Loucy (cell line): ENCODE measurements around the gene CASP1.

Experiments
- H2AFZ ChIP-seq: fragments of 200-600 bp; sonication (generic); 2 replicates; pipeline ENCODE4 v1.6.0; 2016; ENCODE audit warnings: antibody characterized with exemption, mild to moderate bottlenecking, low read length, moderate library complexity
- H3F3A ChIP-seq: fragments of 200-600 bp; 2 replicates; pipeline ENCODE4 v1.6.0; 2016; ENCODE audit warnings: antibody characterized with exemption, low read depth, mild to moderate bottlenecking
- H3K27me3 ChIP-seq: fragments of 200-600 bp; sonication (generic); 2 replicates; pipeline ENCODE4 v1.6.1; 2014; ENCODE audit warnings: low read length, mild to moderate bottlenecking; ENCODE audit not compliant: insufficient read depth, poor library complexity, severe bottlenecking
- H3K36me3 ChIP-seq: fragments of 200-600 bp; sonication (generic); 2 replicates; pipeline ENCODE4 v1.6.1; 2016; ENCODE audit warnings: low read length; ENCODE audit not compliant: insufficient read depth
- H3K4me1 ChIP-seq: fragments of 200-600 bp; sonication (generic); 2 replicates; pipeline ENCODE4 v1.5.1; 2014; ENCODE audit warnings: low read length, mild to moderate bottlenecking; ENCODE audit not compliant: insufficient read depth, poor library complexity, severe bottlenecking
- H3K4me2 ChIP-seq: fragments of 200-600 bp; sonication (generic); 2 replicates; pipeline ENCODE4 v1.6.0; 2014; ENCODE audit warnings: antibody characterized with exemption, low read length, low read depth, mild to moderate bottlenecking; ENCODE audit not compliant: poor library complexity, severe bottlenecking
- H3K4me3 ChIP-seq: fragments of 200-600 bp; sonication (generic); 2 replicates; pipeline ENCODE4 v1.5.1; 2014; ENCODE audit warnings: low read length, mild to moderate bottlenecking, mixed read lengths; ENCODE audit not compliant: poor library complexity, severe bottlenecking
- H3K79me2 ChIP-seq: fragments of 200-600 bp; sonication (generic); 2 replicates; pipeline ENCODE4 v1.6.1; 2014; ENCODE audit warnings: low read length; ENCODE audit not compliant: insufficient read depth
- H3K9ac ChIP-seq: fragments of 200-600 bp; sonication (generic); 2 replicates; pipeline ENCODE4 v1.6.0; 2014; ENCODE audit warnings: mild to moderate bottlenecking, low read depth, low read length, moderate library complexity; ENCODE audit not compliant: poor library complexity, severe bottlenecking
- H3K9me2 ChIP-seq: fragments of 200-600 bp; sonication (generic); replicated peaks from 2 replicates; pipeline ENCODE4 v1.6.1; 2016; ENCODE audit warnings: low read depth, low read length, mixed read lengths
- H3K9me3 ChIP-seq: fragments of 200-600 bp; sonication (generic); 2 replicates; pipeline ENCODE4 v1.6.1; 2014; ENCODE audit warnings: mild to moderate bottlenecking, antibody characterized with exemption, low read length, low read depth; ENCODE audit not compliant: insufficient read depth
- H4K20me1 ChIP-seq: fragments of 200-600 bp; sonication (generic); 2 replicates; pipeline ENCODE4 v1.6.0; 2014; ENCODE audit warnings: antibody characterized with exemption, low read length, mild to moderate bottlenecking; ENCODE audit not compliant: insufficient read depth, poor library complexity, severe bottlenecking
- EZH2phosphoT487 ChIP-seq: fragments of 200-600 bp; IDR thresholded peaks from 2 replicates; pipeline ENCODE4 v1.6.1; 2018; ENCODE audit warnings: antibody characterized with exemption, mild to moderate bottlenecking, moderate library complexity, borderline replicate concordance
- TF ChIP-seq, protein P1 (sequence below): fragments of 200-600 bp; sonication (generic); conservative IDR thresholded peaks from 2 replicates; pipeline ENCODE4 v1.5.1; 2014; ENCODE audit warnings: mild to moderate bottlenecking, antibody characterized with exemption, low read length

The CASP1 gene

GRCh38 chr11:105003151-105003550 lies 31.8 kb downstream of the CASP1 start:
- no peaks in the 10 kb centered on the region for H3K27me3 ChIP-seq
- no peaks in the 10 kb centered on the region for H3F3A ChIP-seq
- no peak overlapping the region for H3K4me2 ChIP-seq
- no peaks in the 10 kb centered on the region for H4K20me1 ChIP-seq
- H3K36me3 ChIP-seq: no peaks in the 10 kb centered on the region
- peaks cover 16% of the 10 kb centered on the region for H3K4me1 ChIP-seq
- no peaks in the 10 kb centered on the region for H3K79me2 ChIP-seq
- H2AFZ ChIP-seq: no peak overlapping the region
- no peak overlapping the region for H3K9ac ChIP-seq
- no peaks in the 10 kb centered on the region for H3K9me2 ChIP-seq
- no peak for TF ChIP-seq EZH2phosphoT487
- TF ChIP-seq, protein P1, sequence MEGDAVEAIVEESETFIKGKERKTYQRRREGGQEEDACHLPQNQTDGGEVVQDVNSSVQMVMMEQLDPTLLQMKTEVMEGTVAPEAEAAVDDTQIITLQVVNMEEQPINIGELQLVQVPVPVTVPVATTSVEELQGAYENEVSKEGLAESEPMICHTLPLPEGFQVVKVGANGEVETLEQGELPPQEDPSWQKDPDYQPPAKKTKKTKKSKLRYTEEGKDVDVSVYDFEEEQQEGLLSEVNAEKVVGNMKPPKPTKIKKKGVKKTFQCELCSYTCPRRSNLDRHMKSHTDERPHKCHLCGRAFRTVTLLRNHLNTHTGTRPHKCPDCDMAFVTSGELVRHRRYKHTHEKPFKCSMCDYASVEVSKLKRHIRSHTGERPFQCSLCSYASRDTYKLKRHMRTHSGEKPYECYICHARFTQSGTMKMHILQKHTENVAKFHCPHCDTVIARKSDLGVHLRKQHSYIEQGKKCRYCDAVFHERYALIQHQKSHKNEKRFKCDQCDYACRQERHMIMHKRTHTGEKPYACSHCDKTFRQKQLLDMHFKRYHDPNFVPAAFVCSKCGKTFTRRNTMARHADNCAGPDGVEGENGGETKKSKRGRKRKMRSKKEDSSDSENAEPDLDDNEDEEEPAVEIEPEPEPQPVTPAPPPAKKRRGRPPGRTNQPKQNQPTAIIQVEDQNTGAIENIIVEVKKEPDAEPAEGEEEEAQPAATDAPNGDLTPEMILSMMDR: no peak
- no peak overlapping the region for H3K4me3 ChIP-seq
- no peaks in the 10 kb centered on the region for H3K9me3 ChIP-seq

DNA sequence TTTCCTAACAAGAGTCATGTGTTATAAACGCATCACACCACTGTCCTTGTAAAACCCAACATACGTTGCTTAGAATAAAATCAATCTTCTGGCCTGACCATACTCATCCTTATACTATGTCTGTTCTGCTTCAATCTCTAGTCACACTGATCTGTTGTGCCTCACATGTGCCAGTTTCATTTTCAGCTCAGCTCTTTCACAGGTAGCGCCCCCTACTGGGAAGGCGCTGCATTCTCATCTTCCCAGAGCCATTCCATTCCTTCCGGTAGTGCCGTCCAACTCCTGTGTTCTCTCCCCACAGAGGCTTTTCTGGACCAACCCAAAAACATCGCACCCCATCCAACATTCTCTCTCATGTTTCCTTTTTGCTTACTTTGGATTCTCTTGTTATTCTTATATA lies 34.1 kb downstream of the CASP1 start:
- Histone ChIP-seq H3F3A (no peaks in the 10 kb centered on the region), H3K79me2 (no peaks in the 10 kb centered on the region), H3K4me3 (no peak overlapping the region), H3K9ac (no peak overlapping the region), H3K4me2 (no peak overlapping the region), H3K4me1 (no peaks in the 10 kb centered on the region), H3K36me3 (no peaks in the 10 kb centered on the region), H3K9me2 (no peaks in the 10 kb centered on the region), H4K20me1 (no peaks in the 10 kb centered on the region), H3K27me3 (no peaks in the 10 kb centered on the region), H3K9me3 (no peaks in the 10 kb centered on the region), H2AFZ (no peak overlapping the region)
- TF ChIP-seq EZH2phosphoT487: no peak
- TF ChIP-seq, protein P1: peak; percentile 98

- no peak overlapping the region for H3K9ac ChIP-seq
- H3K36me3 ChIP-seq: no peaks in the 10 kb centered on the region
- TF ChIP-seq, protein P1: no peak; the same call in 1 of the 2 replicates
- TF ChIP-seq EZH2phosphoT487: no peak
- no peaks in the 10 kb centered on the region for H3K9me3 ChIP-seq
- H3K4me3 ChIP-seq: no peak overlapping the region
- H3K27me3 ChIP-seq: no peaks in the 10 kb centered on the region
- no peaks in the 10 kb centered on the region for H3K79me2 ChIP-seq
- no peaks in the 10 kb centered on the region for H3F3A ChIP-seq
- no peak overlapping the region for H2AFZ ChIP-seq
- no peak overlapping the region for H3K4me2 ChIP-seq
- H4K20me1 ChIP-seq: no peaks in the 10 kb centered on the region
- no peaks in the 10 kb centered on the region for H3K4me1 ChIP-seq
- no peaks in the 10 kb centered on the region for H3K9me2 ChIP-seq
These were observed 34.8 kb downstream of the CASP1 start for GRCh38 chr11:105000167-105000566.
